ENCODE results near the gene CCDC181.

CCDC181 gene

DNA sequence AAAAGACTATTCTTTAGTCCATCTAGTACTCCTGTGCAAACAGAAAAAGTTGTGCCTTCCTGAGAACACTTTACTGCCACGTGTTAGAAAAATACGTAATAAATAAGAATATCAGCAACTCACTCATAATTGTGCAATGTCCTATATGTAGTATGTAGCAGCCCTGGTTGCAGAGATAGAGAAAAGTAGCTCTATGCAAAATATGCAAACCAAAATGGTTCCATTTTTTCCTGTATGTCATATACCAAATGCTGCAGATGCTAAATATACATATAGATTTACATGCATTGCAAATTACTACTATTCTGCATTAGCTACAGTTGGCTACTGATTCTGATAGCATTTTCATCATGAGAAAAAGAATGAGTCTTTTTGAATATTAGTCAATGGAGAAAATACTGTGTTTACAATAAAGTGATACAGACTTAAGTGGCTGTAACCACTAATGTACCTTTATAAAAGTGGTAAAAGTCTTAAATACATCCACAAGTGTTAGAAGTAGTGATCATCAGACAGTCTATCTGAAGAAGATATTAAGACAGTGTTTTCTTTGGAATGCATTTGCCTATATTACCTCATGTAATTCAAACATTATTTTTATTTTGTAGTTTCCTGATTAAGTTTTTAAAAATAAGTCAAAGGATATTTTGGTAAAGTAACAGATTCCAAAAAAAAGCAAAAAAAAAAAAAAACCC is 79.4 kb downstream of the CCDC181 start:
- no peak for TF ChIP-seq SPI1 (IDR thresholded peaks at IDR 0.05; ENCODE audit: low read depth, low read length)
- no peak for TF ChIP-seq POU2F2 (IDR thresholded peaks at IDR 0.05; ENCODE audit: low read depth, low read length)
- no peak for TF ChIP-seq PAX5 (IDR thresholded peaks at IDR 0.05; ENCODE audit: insufficient read depth, low read length, severe bottlenecking)
- TF ChIP-seq POLR2AphosphoS5 (IDR thresholded peaks at IDR 0.05; ENCODE audit: low read depth, low read length): no peak
- TF ChIP-seq TAF1 (IDR thresholded peaks at IDR 0.05; ENCODE audit: low read depth, low read length): no peak
- TF ChIP-seq POLR2A (IDR thresholded peaks at IDR 0.05; ENCODE audit: low read depth, low read length): no peak
- DNase-seq (ENCODE audit: insufficient read length, low spot score): no peak
- FAIRE-seq: no peak

DNA sequence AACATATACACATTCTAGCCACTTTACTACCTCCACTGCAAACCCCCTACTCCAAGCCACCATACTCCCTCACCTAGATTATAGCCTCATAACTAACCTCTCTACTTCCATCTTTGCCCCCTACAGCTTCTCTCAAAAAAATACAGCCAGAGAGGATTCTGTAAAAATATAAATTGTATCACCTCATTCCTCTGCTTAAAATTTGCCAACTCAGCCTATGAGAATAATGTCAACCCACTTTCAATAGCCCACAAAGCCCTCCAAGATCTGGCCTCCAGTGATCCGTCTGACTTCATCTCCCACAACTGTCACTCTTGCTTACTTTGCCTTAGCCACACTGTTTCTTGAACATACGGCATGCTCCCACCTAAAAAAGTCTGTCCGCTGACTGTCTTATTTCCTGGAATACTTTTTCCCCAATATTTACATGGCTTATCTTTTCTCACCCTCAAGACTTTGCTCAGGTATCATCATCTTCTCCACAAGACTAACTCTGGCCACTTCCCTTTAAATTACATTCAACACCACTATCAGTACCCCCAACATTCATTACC is 81.2 kb downstream of the CCDC181 start:
- TF ChIP-seq SPI1 (IDR thresholded peaks at IDR 0.05; ENCODE audit: low read depth, low read length) (no peak), POLR2A (IDR thresholded peaks at IDR 0.05; ENCODE audit: low read depth, low read length) (no peak), POLR2AphosphoS5 (IDR thresholded peaks at IDR 0.05; ENCODE audit: low read depth, low read length) (no peak), PAX5 (IDR thresholded peaks at IDR 0.05; ENCODE audit: insufficient read depth, low read length, severe bottlenecking) (no peak), TAF1 (IDR thresholded peaks at IDR 0.05; ENCODE audit: low read depth, low read length) (no peak), POU2F2 (IDR thresholded peaks at IDR 0.05; ENCODE audit: low read depth, low read length) (no peak)
- no peak for DNase-seq (ENCODE audit: insufficient read length, low spot score)
- no peak for FAIRE-seq

DNA sequence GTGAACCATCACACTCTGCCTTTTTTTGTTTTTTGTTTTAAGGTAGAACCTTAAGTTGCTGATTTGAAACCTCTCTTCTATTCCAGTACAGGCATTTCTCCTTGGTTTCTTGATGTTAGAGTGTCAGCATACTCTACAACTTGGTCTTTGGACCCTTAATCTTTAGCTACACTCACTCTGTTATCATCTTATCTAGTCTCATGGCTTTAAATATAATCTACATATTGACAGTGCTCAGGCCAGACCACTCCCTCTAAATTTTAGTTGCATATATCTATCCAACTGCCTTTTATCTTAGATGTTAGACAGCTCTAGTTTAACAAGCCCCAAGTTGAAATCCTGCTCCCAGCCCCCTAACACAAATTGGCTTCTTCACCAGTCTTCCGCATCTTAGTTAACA is 81.8 kb downstream of the CCDC181 start:
- TF ChIP-seq PAX5 (IDR thresholded peaks at IDR 0.05; ENCODE audit: insufficient read depth, low read length, severe bottlenecking) (no peak), POLR2A (IDR thresholded peaks at IDR 0.05; ENCODE audit: low read depth, low read length) (no peak), POLR2AphosphoS5 (IDR thresholded peaks at IDR 0.05; ENCODE audit: low read depth, low read length) (no peak), POU2F2 (IDR thresholded peaks at IDR 0.05; ENCODE audit: low read depth, low read length) (no peak)
- no peak for FAIRE-seq
- no peak for DNase-seq (ENCODE audit: insufficient read length, low spot score)

Data from GM12891 (cell line).